ENCODE data around the gene ACOT8. TPM values are rescaled to one million over a fixed set of nuclear protein-coding genes. Genes with fewer than 3 reads are reported as not detected.
A peak's percentile ranks its signal among the peaks of the same experiment; 100 is the strongest.

The ACOT8 gene
- total and polyA plus RNA-seq, 2 of the 8 experiments (the other 6 are each of a cell fraction or from before 2014, with no cell fraction given): 37.6 to 88.8 TPM

- TF ChIP-seq MAFK (IDR thresholded peaks at IDR 0.05; ENCODE audit: low read depth, low read length) (no peak), RFX5 (IDR thresholded peaks at IDR 0.05; ENCODE audit: borderline replicate concordance, low read depth, low read length) (no peak), USF2 (IDR thresholded peaks at IDR 0.05; ENCODE audit: low read length) (no peak), CHD7 (IDR thresholded peaks at IDR 0.05; ENCODE audit: insufficient replicate concordance, low read length) (no peak), CBX5 (IDR thresholded peaks at IDR 0.05; ENCODE audit: low read depth, low read length) (no peak), KDM5A (IDR thresholded peaks at IDR 0.05; ENCODE audit: low read length) (no peak), SIN3A (conservative IDR thresholded peaks at IDR 0.05 in 1 of 2, IDR thresholded peaks at IDR 0.05 in 1 of 2; ENCODE audit: low read depth in 1 of 2, low read length in 2 of 2) (peak in 1 of 2 experiments; percentile 55; a peak in 2 of 4 replicates), EGR1 (IDR thresholded peaks at IDR 0.05; ENCODE audit: borderline replicate concordance, low read depth, low read length) (0 out of 2 replicates have a peak, but pooled peaks have one; percentile 6)
These were observed 23.1 kb downstream of the ACOT8 start (continued) for GRCh38 chr20:45833883-45834796.

All from H1 (cell line).